Neural crest cell (in vitro differentiated cells): Measurements from ENCODE around the gene C11orf97. TPM values are rescaled to one million over a fixed set of nuclear protein-coding genes. Genes with fewer than 3 reads are reported as not detected.

Source experiments
- DNase-seq: peaks from one replicate; pipeline ENCODE4 v3.0.0; 2021; ENCODE audit warnings: low read depth, mixed read lengths, low spot score
- H3K27ac Mint-ChIP-seq: one replicate; pipeline ENCODE4 v1.8.0; 2021; ENCODE audit warnings: mild to moderate bottlenecking, mixed read lengths; ENCODE audit not compliant: unreplicated experiment
- H3K27me3 Mint-ChIP-seq: 2 replicates; pipeline ENCODE4 v1.8.0; 2021; ENCODE audit warnings: low read depth, mild to moderate bottlenecking, mixed read lengths
- H3K36me3 Mint-ChIP-seq: 2 replicates; pipeline ENCODE4 v1.8.0; 2021; ENCODE audit warnings: low read depth, mild to moderate bottlenecking, mixed read lengths
- H3K4me1 Mint-ChIP-seq: 2 replicates; pipeline ENCODE4 v1.8.0; 2021; ENCODE audit warnings: mixed read lengths
- H3K4me3 Mint-ChIP-seq: one replicate; pipeline ENCODE4 v1.8.0; 2021; ENCODE audit warnings: mild to moderate bottlenecking, mixed read lengths
- H3K9me3 Mint-ChIP-seq: 2 replicates; pipeline ENCODE4 v1.8.0; 2021; ENCODE audit warnings: mixed read lengths
- total RNA-seq: library from RNA; stranded (reverse); gene quantifications from 2 replicates; pipeline ENCODE4 v1.2.1, GENCODE V29; 2021
- TF ChIP-seq, protein P1 (sequence below): fragments of 200-600 bp; sonication (generic); conservative IDR thresholded peaks from 2 replicates; pipeline ENCODE4 v1.5.0; 2021; ENCODE audit warnings: antibody characterized with exemption, mild to moderate bottlenecking

The C11orf97 gene
- total RNA-seq, 1 donor from 2014 or later = not detected

- Mint-ChIP-seq H3K27me3 (peaks cover 26% of the 10 kb centered on the region), H3K27ac (no peak overlapping the region), H3K9me3 (no peaks in the 10 kb centered on the region), H3K36me3 (no peaks in the 10 kb centered on the region), H3K4me1 (no peaks in the 10 kb centered on the region), H3K4me3 (no peak overlapping the region)
- TF ChIP-seq, protein P1, sequence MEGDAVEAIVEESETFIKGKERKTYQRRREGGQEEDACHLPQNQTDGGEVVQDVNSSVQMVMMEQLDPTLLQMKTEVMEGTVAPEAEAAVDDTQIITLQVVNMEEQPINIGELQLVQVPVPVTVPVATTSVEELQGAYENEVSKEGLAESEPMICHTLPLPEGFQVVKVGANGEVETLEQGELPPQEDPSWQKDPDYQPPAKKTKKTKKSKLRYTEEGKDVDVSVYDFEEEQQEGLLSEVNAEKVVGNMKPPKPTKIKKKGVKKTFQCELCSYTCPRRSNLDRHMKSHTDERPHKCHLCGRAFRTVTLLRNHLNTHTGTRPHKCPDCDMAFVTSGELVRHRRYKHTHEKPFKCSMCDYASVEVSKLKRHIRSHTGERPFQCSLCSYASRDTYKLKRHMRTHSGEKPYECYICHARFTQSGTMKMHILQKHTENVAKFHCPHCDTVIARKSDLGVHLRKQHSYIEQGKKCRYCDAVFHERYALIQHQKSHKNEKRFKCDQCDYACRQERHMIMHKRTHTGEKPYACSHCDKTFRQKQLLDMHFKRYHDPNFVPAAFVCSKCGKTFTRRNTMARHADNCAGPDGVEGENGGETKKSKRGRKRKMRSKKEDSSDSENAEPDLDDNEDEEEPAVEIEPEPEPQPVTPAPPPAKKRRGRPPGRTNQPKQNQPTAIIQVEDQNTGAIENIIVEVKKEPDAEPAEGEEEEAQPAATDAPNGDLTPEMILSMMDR = no peak
- DNase-seq = no peak
Observed at GRCh38 chr11:94518300-94518699, 6.0 kb downstream of the C11orf97 start.

- Mint-ChIP-seq H3K9me3 (no peaks in the 10 kb centered on the region), H3K36me3 (no peaks in the 10 kb centered on the region), H3K4me3 (no peak overlapping the region), H3K27ac (no peak overlapping the region), H3K4me1 (no peaks in the 10 kb centered on the region), H3K27me3 (peaks cover 16% of the 10 kb centered on the region)
- TF ChIP-seq, protein P1 = peak; percentile 87
- no peak for DNase-seq
Observed at GRCh38 chr11:94519478-94520084, 7.3 kb downstream of the C11orf97 start.

DNA sequence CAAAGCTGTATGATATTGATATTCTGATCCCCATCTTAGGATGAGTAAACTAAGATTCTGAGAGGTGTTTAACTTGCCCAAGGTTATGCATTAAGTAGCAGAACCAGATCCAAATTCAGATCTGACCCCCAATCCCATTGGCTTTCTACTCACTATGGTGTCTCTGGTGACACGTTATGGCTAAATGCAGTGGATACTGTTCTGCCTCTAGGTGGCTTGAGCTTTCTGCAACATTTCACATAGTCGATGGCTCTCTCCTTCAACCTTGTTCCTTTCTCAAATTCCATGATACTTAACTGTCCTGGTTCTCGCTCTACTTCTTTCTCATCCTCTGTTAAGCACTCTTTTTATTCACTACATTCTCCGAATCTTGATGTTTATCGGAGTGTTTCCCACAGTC is 9.4 kb downstream of the C11orf97 start:
- no peak overlapping the region for H3K4me3 Mint-ChIP-seq
- H3K27me3 Mint-ChIP-seq = peaks cover 9% of the 10 kb centered on the region
- no peak for DNase-seq
- H3K27ac Mint-ChIP-seq = no peak overlapping the region
- no peaks in the 10 kb centered on the region for H3K9me3 Mint-ChIP-seq
- no peaks in the 10 kb centered on the region for H3K36me3 Mint-ChIP-seq
- no peaks in the 10 kb centered on the region for H3K4me1 Mint-ChIP-seq
- TF ChIP-seq, protein P1 = peak; percentile 47

GRCh38 chr11:94524341-94524740 is 12.1 kb downstream of the C11orf97 start:
- Mint-ChIP-seq H3K9me3 (no peaks in the 10 kb centered on the region), H3K36me3 (no peaks in the 10 kb centered on the region), H3K27me3 (peaks cover 8% of the 10 kb centered on the region), H3K4me3 (no peak overlapping the region), H3K4me1 (no peaks in the 10 kb centered on the region), H3K27ac (no peak overlapping the region)
- TF ChIP-seq, protein P1 = no peak
- DNase-seq = no peak

GRCh38 chr11:94525546-94526324 is 13.5 kb downstream of the C11orf97 start:
- H3K36me3 Mint-ChIP-seq = no peaks in the 10 kb centered on the region
- TF ChIP-seq, protein P1 = no peak
- H3K4me3 Mint-ChIP-seq = no peak overlapping the region
- H3K27me3 Mint-ChIP-seq = peaks cover 8% of the 10 kb centered on the region
- no peak for DNase-seq
- no peaks in the 10 kb centered on the region for H3K9me3 Mint-ChIP-seq
- H3K4me1 Mint-ChIP-seq = no peaks in the 10 kb centered on the region
- no peak overlapping the region for H3K27ac Mint-ChIP-seq
